HG03442 (cell line): Measurements from ENCODE around the gene AADACL4.
A peak's percentile ranks its signal among the peaks of the same experiment; 100 is the strongest.

Source experiments
- ATAC-seq: cut with Tn5 transposase; IDR thresholded peaks from one replicate; pipeline ENCODE4 v1.9.1; 2021; ENCODE audit warnings: mild to moderate bottlenecking, moderate library complexity; ENCODE audit not compliant: unreplicated experiment

AADACL4 gene

DNA sequence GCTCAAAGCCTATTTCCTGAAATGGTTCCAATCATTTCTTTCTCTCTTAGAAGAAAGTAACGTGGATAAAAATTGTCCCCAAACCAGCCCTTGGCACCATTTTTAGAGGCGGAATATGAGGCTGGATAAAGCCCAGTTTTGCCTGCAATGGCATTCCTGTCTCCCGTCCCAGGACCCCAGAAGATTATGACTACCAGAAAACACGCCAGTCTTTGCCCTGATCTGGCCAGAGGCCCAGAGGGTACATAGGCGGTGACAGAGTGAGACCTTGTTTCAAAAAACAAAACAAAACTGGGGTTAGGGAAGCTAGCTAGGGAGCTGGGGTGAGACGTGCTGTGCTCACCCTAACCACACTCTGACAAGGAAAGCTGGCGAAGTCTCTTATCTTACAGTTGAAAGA lies at the start of gene AADACL4:
TSS of gene AADACL4 (plus strand) at position 301 of the 400 bp plus-strand sequence. CDS start 462 bp downstream, outside the sequence.
- ATAC-seq, result no peak

DNA sequence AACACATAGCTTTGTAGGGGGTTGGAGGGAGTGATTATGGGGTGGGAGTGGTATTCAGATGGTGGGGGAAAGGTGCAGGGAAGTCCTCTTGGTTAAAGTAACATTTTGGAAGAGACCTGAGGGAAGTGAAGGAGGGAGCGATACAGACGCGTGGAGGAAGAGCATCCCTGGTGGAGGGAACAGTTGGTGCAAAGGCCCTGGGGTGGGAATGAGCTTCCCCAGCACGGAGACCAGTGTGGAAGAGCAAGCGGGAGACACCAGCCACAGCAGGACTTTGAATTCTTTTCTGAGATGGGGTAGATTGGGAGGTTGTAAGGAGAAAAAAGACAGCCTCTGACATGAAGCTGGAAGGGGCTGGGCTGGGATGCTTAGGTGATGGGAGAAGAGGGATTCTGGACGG lies 49.4 kb upstream of the AADACL4 start:
- ATAC-seq, result no peak

DNA sequence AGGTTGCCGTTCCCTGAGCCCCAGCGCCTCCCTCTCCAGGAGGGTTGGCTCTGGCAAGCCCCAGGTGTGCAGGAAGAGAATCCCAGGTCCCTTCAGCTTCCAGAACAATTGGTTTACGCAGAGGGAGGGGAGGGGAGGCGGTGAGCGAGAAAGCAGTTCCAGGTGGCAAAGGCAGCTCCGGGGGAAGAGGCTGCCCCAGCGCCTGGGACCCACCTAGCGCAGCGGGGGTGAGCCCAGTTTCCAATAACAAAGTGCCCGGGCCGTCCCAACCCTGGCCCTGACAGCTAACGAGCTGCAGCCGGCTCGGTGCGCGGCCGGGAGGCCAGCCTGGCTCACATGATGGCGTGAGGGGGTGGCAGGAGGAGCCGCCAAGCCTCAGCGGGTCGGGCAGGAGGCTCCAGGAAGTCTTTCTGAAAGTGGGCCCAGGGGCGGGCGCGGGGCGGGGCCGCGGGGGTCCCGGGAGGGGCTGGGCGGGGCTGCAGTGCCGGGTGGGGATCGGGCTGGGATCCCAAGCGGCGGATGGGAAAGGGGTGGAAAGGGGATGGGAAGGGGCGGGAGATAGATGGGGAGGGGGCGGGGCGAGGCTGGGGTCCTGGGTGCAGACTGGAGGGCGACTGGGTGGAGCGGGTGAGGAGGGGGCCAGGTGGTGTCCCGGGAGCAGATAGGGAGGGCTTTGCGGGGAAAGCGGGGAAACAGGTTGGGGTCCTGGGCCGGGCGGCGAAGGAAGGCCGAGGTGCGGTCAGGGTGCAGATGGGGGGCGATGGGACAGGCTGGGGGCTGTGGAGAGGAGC lies 48.7 kb upstream of the AADACL4 start:
- no peak for ATAC-seq

DNA sequence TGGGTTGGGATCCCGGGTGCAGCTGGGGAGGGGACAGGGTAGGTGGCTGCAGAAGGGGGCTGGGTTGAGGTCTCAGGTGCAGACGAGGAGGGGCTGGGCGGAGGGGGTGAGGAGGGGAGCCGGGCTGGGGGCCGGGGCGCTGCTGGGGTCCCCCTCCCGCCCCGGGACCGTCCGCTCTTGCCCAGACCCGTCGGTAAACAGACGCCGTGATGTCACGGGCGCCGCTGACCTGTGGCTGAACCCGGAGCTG lies 48.2 kb upstream of the AADACL4 start:
- ATAC-seq, result no peak

DNA sequence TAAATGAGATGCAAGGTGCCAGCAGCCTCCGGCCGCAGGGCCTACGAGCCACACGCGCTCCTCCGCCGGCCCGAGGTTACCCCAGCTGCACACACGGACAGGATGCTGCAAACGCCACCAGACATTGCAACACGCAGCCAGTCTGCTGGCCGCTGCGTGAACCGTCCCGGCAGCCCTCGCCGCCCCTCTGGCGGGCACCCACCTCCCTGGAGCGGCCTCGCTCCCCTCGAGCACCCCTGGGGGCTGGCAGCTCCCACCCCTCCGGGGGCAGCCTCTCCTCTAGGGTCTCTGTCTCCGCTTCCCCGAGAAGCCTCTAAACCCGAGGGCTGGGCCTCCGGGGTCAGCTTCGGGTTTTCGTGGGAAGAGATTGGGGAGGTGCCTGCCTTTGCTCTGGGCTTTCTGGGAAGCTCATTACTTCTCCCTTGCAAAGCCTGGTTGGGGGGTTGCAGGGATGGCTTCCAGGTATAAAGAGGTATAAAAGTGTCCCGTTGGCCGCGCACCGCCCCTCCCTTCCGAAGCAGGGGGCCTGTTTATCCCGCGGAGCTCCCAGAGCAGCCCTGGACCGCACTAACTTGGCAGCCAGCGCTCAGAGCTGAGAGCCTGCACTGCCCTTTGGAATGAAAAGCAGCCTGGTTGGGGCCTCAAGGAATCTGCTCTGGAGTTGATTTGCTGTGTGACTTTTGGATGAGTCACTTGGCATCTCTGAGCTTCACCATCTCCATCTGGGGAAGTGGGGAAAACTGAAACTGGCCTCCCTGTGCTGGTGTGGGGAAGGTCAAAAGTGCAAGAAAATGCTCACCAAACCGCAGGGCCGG lies 47.7 kb upstream of the AADACL4 start:
- no peak for ATAC-seq

DNA sequence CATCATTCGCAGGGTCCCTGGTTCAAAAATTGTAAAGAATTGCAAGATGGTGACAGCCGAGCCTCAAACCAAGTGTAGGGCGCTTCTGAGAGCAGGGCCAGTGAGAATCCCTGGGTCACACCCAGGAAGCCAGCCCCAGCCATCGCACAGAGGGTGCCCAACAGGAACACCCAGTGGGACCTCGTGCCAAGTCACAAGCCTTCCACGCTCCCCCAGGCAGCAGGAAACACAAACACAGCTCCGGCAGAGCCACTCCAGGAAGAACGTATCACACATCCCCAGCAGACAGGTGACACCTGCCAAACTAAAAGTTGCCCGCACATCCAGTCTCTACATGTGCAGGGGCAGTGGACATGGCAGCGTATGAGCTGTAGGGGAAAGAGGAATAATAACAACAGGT lies 46.1 kb upstream of the AADACL4 start:
- no peak for ATAC-seq

DNA sequence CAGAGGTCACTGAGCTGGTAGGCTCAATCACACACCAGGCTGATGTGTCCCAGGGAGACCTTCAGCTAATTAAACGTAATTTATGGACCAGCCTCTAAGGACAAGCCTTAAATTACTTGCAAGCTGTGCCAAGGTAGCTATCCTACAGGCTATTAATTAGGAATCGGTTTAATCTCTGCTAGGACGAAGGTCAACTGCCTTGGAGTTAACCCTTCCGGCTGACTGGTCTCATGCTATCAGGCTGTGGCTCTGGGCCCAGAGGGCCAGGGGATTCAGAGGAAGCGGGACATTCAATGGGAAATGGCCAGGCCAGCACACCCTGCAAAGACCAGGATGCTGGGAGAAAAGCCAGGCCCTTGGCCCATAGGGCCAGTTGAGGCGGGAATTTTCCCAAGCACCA lies 44.9 kb upstream of the AADACL4 start:
- no peak for ATAC-seq

DNA sequence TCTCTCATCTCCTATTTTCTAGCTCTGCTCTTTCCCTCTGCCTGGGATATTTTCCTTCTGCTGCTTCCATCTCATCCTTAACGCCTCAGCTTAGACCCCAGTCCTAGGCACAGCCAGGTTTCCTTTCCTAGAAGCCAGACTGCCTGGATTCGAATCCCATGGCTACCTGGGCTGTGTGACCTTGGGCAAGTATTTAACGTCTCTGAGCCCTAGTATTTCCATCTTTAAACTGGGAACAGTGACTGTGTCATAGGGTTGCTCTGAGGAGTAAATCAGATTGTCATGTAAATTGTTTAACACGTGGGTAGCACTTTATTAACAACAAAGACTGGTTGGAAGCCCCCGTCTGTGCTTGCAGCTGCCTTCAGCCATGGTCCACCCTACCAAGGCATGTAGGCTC lies 44.2 kb upstream of the AADACL4 start:
- ATAC-seq, result no peak

DNA sequence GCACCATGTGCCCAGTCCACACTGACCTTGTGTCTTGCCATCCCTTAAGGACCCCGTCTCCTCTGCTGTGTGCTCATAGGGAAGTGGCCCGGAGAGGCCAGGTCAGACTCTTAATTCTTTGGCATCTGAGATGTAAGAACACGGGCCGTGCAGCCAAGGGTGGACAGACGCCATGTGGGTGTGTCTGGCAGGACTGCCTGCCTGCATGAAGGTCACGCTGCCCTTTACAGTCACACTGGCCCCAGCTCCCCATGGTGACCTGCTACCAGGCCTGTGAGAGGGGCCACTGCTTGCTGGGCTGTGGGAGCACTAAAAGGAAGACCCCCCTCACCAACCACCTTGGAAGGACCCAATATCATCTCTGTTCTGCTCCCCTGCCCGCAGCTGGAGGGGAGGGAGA lies 43.5 kb upstream of the AADACL4 start:
- no peak for ATAC-seq

DNA sequence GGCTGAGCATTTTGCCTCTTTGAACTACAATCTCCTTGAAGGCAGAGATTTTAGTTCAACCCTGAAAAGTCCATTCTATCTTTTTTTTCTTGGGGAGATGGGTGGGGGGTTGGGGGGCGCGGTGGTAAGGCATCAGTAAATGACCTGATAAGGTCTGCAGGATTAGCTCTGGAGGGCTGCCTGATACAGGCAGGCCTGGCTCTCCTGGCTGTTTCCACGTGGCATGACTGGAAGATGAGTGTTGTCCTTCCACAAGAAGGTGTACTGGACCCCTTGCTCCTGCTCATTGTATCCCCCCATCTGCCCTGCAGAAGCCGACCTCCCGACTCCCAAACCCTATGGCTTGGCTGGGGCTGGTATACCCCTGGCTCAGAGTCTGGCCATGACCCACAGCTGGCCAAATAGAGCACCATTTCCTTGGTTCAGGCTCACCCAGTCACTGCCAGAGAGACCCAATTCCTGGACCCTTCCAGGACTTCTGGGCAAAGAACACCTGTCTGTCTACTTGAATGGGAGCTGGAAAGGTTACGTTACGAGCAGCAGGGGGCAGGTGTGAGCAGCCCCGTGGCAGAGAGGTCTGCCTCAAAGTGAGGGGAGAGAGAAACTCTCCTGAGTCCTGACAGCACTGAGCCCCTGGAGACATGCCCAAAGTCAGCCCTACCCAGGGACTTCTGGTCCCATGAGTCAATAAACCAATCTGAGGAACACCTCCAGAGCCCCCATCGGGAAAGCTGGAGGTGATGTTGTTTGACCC lies 42.8 kb upstream of the AADACL4 start:
- no peak for ATAC-seq

DNA sequence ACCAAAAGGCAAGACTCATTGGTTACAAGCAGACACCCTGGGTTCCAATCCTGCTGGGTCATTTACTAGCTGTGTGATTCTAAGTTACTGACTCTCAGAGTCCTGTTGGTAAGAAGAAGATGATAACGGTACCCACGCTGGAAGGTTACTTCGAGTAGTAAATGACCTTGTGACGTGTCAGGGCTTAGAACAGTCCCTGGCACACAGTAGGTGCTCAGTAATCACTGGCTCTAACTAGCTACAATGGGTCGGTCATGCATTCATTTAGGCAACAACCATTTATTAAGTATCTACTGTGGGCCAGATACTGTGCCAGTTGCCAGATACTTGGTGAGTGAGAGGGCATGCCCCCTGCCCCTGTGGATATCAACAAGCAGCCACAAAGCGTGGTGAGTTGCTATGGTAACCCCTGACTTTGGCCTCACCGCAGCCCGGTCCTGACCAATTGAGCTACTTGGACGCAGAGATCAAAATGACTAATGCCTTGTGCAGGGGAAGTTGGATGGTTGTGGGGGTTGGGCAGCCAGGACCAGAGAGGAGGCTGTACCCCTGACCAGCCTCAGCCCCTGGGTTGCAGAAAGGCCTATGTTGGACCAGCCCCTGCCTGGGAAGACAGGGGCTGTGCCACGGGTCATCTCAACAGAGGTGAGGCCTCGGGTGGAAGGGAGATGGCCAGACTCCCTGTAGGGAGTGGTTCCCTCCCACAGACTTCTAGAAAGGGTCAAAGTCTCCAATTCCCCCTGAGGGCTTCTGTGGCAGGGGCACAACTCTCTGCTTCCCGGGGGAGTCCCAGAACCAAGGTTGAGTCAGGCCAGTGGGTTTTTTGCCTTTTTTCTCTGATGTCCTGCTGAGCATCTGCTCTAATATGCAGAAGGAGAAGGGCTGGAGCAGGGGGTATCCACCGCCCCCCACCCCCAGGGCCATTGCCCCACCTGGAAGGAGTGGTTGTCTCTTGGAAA lies 41.9 kb upstream of the AADACL4 start:
- no peak for ATAC-seq

DNA sequence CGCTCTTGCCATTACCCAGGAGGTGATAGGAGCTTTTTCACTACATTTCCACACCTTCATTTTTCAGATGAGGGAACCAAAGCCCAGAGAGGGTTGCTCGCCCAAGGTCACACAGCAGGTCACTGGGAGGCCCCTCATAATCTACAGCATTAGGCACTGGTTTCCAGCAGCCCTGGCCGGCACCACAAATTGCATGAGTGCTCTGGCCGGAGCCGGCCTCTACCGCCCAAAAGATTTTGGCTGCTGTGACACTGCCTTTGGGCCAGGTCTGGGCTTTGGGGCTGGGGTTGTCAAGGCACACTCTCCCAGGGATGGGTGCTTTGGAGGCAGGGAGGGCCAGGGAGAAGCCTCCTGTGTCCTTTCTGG lies 41.2 kb upstream of the AADACL4 start:
- ATAC-seq, result no peak

DNA sequence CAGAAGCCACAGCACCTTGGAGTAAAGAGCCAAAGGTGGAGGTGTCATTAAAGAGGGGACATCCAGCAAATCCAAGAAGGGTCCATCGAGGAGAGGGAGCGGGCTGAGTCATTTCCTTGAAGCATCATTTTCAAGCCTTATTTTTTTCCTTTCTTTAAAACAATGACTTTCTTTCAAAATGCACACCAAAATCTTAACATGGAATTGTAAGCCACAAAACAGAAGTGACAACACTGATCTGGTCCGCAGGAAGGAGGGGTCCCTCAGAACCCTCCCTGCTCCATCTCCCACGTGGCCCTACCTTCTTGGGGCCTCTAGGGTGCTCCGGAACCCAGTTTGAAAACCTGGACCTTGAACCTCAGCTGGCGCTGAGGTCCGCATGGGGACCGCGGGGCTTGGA lies 40.7 kb upstream of the AADACL4 start:
- no peak for ATAC-seq

DNA sequence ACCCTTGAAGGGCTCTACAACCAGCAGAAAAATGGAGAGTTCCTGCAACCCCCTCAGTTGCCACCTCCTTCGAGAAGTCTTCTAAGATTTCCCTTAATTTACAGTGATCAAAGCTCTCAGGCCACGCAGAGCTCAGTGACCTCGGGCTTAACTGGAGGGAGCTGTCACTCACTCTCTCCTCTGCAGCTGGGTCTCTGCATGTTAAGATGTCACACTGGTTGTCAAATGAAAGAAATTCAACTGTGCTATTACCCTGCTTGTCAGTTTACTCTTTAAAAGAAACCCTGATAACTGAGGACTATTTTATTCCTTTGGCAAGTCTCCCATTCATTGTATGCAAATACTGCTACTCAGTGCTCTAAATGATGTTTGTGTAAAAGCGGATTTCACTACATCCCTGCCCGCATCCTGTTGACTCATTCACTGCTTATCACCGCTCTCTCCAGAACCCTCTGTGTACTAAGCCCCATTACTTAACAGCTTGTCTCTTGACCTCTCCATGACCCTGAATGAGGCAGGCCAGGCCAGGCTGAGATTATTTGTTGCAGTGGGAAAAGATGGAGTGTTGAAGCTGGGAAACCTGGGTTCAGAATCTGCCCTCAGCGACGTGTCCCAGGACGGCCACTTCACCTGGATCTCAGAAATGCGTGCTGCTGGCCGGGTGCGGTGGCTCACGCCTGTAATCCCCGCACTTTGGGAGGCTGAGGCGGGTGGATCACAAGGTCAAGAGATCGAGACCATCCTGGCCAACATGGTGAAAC lies 39.6 kb upstream of the AADACL4 start:
- ATAC-seq, result peak; percentile 71

DNA sequence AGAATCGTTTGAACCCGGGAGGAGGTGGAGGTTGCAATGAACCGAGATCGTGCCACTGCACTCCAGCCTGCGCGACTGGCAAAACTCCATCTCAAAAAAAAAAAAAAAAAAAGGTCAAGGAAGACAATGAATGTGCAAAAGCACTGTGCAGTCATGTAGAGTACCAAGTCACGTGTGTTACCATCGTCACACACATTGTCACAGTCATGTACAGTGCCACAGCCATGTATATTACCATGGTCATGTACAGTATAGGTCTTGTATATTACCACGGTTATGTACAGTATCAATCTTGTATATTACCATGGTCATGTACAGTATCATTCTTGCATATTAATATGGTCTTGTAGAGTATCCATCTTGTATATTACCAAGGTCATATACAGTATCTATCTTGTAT lies 38.9 kb upstream of the AADACL4 start:
- ATAC-seq, result no peak

DNA sequence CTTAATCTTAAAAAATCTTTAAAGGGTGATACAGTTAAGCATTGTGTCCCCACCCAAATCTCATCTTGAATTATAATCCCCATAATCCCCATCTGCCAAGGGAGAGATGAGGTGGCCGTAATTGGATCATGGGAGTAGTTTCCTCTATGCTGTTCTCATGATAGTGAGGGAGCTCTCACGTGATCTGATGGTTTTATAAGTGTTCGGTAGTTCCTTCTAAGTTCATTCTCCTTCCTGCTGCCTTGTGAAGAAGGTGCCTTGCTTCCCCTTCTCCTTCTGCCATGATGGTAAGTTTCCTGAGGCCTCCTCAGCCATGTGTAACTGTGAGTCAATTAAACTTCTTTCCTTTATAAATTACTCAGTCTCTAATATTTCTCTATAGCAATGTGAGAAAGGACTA lies 36.6 kb upstream of the AADACL4 start:
- ATAC-seq, result no peak

DNA sequence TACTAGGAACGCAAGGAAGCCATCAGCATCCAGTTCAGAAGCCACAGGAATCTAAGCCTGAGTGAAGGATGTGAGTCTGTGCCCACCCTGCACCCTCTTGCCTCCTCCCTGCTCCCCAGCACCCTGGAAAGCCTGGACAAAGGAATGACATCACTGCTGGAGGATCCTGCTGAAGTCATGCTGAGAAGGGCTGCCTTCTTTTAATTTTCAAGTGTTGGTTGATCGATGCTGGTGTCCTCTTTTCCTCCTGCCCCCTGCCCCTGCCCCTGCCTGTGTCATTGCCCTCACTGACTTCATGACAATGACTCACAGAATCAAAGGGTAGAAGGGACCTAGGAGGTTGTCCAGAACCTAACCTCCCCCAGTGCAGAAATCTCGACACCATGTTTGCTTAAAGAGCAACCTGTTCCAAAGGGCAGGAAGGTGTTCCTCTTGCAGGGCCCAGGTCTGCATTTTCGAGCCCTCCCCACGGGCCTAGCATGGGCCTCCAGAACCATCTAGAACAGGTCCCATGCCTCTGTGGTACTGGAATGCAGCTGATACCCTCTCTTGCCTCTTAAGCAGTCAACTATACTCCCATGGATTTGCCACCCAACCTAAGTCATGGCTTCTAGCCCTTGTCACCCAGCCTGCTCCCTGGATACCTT lies 35.5 kb upstream of the AADACL4 start:
- no peak for ATAC-seq

DNA sequence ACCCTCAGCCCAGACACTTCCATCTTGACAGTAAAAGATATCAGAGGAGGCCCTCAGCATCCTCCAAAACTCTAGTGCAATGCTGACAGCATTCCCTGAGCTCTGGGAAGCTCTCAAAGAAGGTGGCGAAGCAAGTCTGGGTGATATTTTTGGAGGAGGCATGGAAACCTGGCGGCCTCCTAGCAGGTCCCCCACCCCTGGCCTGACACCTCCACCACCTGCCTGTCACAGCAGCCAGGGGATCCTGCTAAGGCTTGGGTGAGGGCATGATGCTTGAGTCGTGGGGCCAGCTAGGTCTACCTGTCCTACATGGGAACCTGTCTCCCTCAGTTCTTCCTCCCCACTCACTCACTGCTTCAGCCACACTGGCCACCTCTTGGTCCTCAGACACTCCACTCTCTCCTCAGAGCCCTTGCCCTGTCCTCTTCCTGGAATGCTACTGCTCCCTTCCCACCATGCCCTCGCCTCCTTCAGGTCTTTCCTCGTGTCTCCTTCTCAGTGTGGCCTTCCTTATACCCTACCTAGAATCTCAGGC lies 34.3 kb upstream of the AADACL4 start:
- no peak for ATAC-seq

DNA sequence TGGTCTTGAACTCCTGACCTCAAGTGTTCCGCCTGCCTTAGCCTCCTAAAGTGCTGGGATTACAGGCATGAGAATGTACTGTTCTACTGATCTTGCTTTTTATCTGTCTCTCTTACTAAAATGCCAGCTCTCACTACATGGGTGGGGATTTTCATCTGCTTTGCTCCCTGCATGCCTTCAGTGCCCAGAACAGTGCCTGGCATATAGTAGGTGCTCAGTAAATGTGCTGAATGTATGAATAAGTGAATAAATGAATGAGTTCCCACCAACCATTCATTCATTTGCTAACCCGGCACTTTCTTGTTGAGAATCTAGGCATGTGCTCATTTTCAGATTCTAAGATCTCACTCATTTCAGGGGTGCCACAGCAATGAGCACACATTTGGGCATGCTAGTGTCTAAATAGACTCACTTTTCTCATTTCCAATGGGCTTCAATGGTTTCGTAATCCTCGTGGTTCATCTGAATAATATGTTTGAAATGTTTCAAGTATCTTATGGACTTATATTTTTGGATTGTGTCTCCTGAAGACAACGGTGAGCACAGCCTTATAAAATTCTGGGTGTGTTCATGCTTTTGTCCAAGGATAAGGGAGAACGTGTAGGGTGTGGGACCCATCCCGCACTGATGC lies 33.5 kb upstream of the AADACL4 start:
- ATAC-seq, result no peak
